Smooth muscle cell (in vitro differentiated cells): Measurements from ENCODE around the gene JCHAIN. TPM values are rescaled to one million over a fixed set of nuclear protein-coding genes. Genes with fewer than 3 reads are reported as not detected.

Experiments used
- DNase-seq: peaks from one replicate; lab custom pipeline; 2025; ENCODE audit not compliant: unreplicated experiment; lab: John Stamatoyannopoulos, UW
- H2AFZ ChIP-seq: fragments of 200-600 bp; sonication (generic); 2 replicates; pipeline ENCODE4 v1.6.0; 2016; ENCODE audit warnings: antibody characterized with exemption, low read depth, mild to moderate bottlenecking
- H3F3A ChIP-seq: fragments of 200-600 bp; sonication (generic); 2 replicates; pipeline ENCODE4 v1.6.0; 2017; ENCODE audit warnings: antibody characterized with exemption, low read depth
- H3K27ac ChIP-seq: fragments of 200-600 bp; sonication (generic); 2 replicates; pipeline ENCODE4 v1.5.1; 2016; ENCODE audit warnings: low read depth, mild to moderate bottlenecking
- H3K27me3 ChIP-seq: fragments of 200-600 bp; sonication (generic); 2 replicates; pipeline ENCODE4 v1.6.1; 2016; ENCODE audit warnings: low read depth, mild to moderate bottlenecking
- H3K36me3 ChIP-seq: fragments of 200-600 bp; sonication (generic); 2 replicates; pipeline ENCODE4 v1.5.1; 2016; ENCODE audit warnings: low read depth
- H3K4me1 ChIP-seq: fragments of 200-600 bp; sonication (generic); 2 replicates; pipeline ENCODE4 v1.5.1; 2016; ENCODE audit warnings: low read depth
- H3K4me2 ChIP-seq: fragments of 200-600 bp; sonication (generic); 2 replicates; pipeline ENCODE4 v1.6.0; 2016; ENCODE audit warnings: mild to moderate bottlenecking
- H3K4me3 ChIP-seq: fragments of 200-600 bp; sonication (generic); 2 replicates; pipeline ENCODE4 v1.5.1; 2016; ENCODE audit warnings: mild to moderate bottlenecking
- H3K79me2 ChIP-seq: fragments of 200-600 bp; sonication (generic); 2 replicates; pipeline ENCODE4 v1.6.0; 2016; ENCODE audit warnings: low read depth, mild to moderate bottlenecking
- H3K9ac ChIP-seq: fragments of 200-600 bp; sonication (generic); 2 replicates; pipeline ENCODE4 v1.6.0; 2016; ENCODE audit warnings: low read depth
- H3K9me3 ChIP-seq: fragments of 200-600 bp; sonication (generic); replicated peaks from 2 replicates; pipeline ENCODE4 v1.5.1; 2016; ENCODE audit warnings: low read depth
- H4K20me1 ChIP-seq: fragments of 200-600 bp; sonication (generic); 2 replicates; pipeline ENCODE4 v1.6.0; 2016; ENCODE audit warnings: low read depth
- CTCF ChIP-seq: fragments of 200-600 bp; sonication (generic); IDR thresholded peaks from 2 replicates; pipeline ENCODE4 v1.5.1; 2017; ENCODE audit warnings: borderline replicate concordance, mild to moderate bottlenecking, antibody characterized with exemption; ENCODE audit not compliant: insufficient read depth, poor library complexity, severe bottlenecking
- WGBS: methylation state at CpG from one replicate; pipeline ENCODE4 v1.1.7; 2016; ENCODE audit warnings: low lambda C conversion rate; 5-methylcytosine and 5-hydroxymethylcytosine counted together
- polyA plus RNA-seq: library from polyadenylated mRNA; unstranded; fragments of >200 nt; fragmentation: Nextera tagmentation; extraction: Ambion mirVana; gene quantifications from 2 replicates; pipeline ENCODE4 v1.2.1, GENCODE V29; 2016
- total RNA-seq: library from RNA; depleted of rRNA; stranded (reverse); fragments of >200 nt; gene quantifications from 2 replicates; pipeline ENCODE4 v1.2.3, GENCODE V29; 2014

JCHAIN gene
- total and polyA plus RNA-seq, 2 experiments from 2014 or later, result not detected

DNA sequence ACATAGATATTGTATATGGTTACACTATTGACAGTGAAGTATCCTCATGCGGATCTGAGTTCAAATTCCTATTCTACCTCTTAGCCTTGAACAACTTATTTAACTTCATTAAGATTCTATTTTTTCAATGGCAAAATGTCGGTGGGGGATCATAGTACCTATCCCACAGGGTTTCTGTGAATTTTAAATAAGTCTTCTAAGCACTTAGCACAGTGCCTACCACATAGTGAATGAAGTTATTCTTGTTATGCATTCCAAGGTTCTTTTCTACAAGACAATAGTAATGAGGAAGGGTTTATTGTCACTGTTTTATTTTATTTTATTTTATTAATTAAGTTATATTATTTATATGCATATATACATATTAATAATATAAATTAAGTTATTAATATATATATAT lies 46.5 kb downstream of the JCHAIN start:
- Histone ChIP-seq H3K4me3 (no peak overlapping the region), H3K79me2 (no peaks in the 10 kb centered on the region), H2AFZ (no peak overlapping the region), H3K4me2 (no peak overlapping the region), H3K27me3 (no peaks in the 10 kb centered on the region), H3K36me3 (no peaks in the 10 kb centered on the region), H3F3A (no peaks in the 10 kb centered on the region), H3K9ac (no peak overlapping the region), H4K20me1 (no peaks in the 10 kb centered on the region), H3K27ac (no peak overlapping the region), H3K4me1 (no peaks in the 10 kb centered on the region), H3K9me3 (no peaks in the 10 kb centered on the region)
- 97% methylated on average over 2 of the region's 2 CpGs for WGBS
- TF ChIP-seq CTCF, result no peak
- no peak for DNase-seq

- Histone ChIP-seq H2AFZ (no peak overlapping the region), H3K27ac (no peak overlapping the region), H4K20me1 (no peaks in the 10 kb centered on the region), H3K36me3 (no peaks in the 10 kb centered on the region), H3K9ac (no peak overlapping the region), H3K4me1 (no peaks in the 10 kb centered on the region), H3K27me3 (no peaks in the 10 kb centered on the region), H3K4me2 (no peak overlapping the region), H3K4me3 (no peak overlapping the region), H3K9me3 (no peaks in the 10 kb centered on the region), H3K79me2 (no peaks in the 10 kb centered on the region), H3F3A (no peaks in the 10 kb centered on the region)
- DNase-seq, result no peak
- WGBS, result 99% methylated on average over 4 of the region's 4 CpGs
- TF ChIP-seq CTCF, result no peak
Observed at GRCh38 chr4:70619288-70619687, 47.0 kb downstream of the JCHAIN start.

DNA sequence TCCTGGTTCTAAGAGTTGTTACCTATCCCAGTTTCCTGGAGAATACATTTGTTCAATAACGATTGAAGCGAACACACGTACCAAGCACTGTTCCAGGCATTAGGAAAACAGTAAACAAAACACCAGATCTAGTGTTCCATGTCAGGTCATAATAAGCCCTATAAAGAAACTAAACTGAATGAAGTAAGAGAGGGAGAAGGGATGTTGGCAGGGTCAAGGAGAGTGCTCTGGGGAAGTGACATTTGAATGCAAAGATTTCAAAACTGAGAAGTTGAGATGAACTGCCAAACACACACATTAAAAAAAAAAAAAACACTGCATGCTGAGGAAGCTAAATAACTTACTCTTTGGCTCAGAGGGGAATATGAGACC lies 52.1 kb downstream of the JCHAIN start:
- peaks cover 5% of the 10 kb centered on the region for H3F3A ChIP-seq
- WGBS, result 53% methylated on average over 3 of the region's 3 CpGs
- no peaks in the 10 kb centered on the region for H3K79me2 ChIP-seq
- TF ChIP-seq CTCF, result no peak
- peak overlapping the region; percentile 58 for H3K27ac ChIP-seq
- peak overlapping the region; percentile 90 for H2AFZ ChIP-seq
- peak overlapping the region; percentile 81 for H3K4me2 ChIP-seq
- no peaks in the 10 kb centered on the region for H3K27me3 ChIP-seq
- no peaks in the 10 kb centered on the region for H3K9me3 ChIP-seq
- H4K20me1 ChIP-seq, result no peaks in the 10 kb centered on the region
- H3K9ac ChIP-seq, result no peak overlapping the region
- DNase-seq, result no peak
- H3K4me3 ChIP-seq, result peak overlapping the region; percentile 35
- H3K4me1 ChIP-seq, result peaks cover 4% of the 10 kb centered on the region
- H3K36me3 ChIP-seq, result no peaks in the 10 kb centered on the region

- no peak for DNase-seq
- Histone ChIP-seq H3K9ac (no peak overlapping the region), H3K27ac (peak overlapping the region; percentile 58), H3K79me2 (no peaks in the 10 kb centered on the region), H3K4me3 (peak overlapping the region; percentile 35), H3K36me3 (no peaks in the 10 kb centered on the region), H4K20me1 (no peaks in the 10 kb centered on the region), H2AFZ (peak overlapping the region; percentile 90), H3K27me3 (no peaks in the 10 kb centered on the region), H3K9me3 (no peaks in the 10 kb centered on the region), H3K4me2 (peak overlapping the region; percentile 81), H3F3A (peaks cover 5% of the 10 kb centered on the region), H3K4me1 (peaks cover 4% of the 10 kb centered on the region)
- 18% methylated on average over 9 of the region's 9 CpGs for WGBS
- TF ChIP-seq CTCF, result no peak
Observed at GRCh38 chr4:70613306-70614183, 52.8 kb downstream of the JCHAIN start.
